Measurements from ENCODE around the gene BRD1. TPM values are rescaled to one million over a fixed set of nuclear protein-coding genes. Genes with fewer than 3 reads are reported as not detected.

BRD1 gene
- total RNA-seq, 1 donor from 2014 or later = 14.9 TPM

DNA sequence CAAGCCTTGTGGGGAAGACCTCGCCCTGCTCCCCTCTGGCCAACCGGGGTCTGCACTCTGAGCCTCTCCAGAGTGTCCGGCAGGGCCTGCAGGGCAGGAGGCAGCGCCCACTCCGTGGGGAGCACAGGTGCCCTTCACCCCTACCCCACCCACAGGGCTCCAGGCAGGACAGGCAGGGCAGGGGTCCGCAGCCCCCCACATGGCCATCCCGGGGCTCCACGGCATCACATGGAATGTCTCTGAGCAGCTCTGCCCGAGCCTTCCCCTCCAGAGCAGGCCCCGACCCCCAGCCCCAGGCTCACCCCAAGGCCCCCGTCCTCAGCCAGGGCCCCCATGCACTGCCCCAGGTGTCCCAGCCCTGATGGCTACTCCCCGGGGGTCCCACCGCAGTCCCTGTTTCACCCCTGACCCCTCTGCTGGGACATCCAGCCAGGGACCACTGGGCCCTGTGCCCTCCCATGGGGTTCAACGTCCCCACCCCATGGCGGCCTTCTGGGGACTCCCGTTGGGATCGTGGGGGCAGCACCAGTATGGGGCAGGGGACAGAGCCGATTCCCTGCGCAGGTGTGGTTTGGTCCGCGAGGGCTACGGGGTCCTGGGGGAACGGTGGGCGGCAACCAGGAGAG, 77.7 kb downstream of the BRD1 start:
- H3K27ac ChIP-seq (replicated peaks) = no peak overlapping the region
- DNase-seq = no peak
- no peaks in the 10 kb centered on the region for H3K36me3 ChIP-seq
- TF ChIP-seq CTCF (IDR thresholded peaks at IDR 0.05; ENCODE audit: borderline replicate concordance) = no peak
- peaks cover 64% of the 10 kb centered on the region for H3K27me3 ChIP-seq (ENCODE audit: low read depth)
- no peak overlapping the region for H3K4me3 ChIP-seq
- peaks cover 35% of the 10 kb centered on the region for H3K9me3 ChIP-seq (replicated peaks)
- intact Hi-C loops (cut with micrococcal nuclease) = no loop called here
- no peaks in the 10 kb centered on the region for H3K4me1 ChIP-seq

DNA sequence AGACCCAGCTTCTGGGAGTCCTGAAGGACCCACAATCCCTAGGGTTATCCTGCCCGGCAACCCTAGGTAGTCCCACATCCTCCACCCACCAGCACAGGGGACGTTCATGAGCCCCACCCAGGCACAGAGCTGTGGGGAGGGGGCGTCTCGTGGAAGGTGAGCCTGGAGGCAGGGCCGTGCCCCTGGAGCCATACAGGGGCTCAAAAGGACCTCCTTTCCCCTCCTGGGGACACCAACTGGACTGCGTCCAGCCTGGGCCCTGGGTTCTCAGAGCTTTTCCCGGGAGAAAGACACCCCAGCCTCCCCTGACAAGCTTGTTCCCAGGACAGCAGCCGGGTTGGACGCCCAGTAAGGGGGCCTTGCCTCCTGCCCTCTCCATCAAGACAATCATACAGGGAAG, 78.4 kb downstream of the BRD1 start:
- no peak for DNase-seq

DNA sequence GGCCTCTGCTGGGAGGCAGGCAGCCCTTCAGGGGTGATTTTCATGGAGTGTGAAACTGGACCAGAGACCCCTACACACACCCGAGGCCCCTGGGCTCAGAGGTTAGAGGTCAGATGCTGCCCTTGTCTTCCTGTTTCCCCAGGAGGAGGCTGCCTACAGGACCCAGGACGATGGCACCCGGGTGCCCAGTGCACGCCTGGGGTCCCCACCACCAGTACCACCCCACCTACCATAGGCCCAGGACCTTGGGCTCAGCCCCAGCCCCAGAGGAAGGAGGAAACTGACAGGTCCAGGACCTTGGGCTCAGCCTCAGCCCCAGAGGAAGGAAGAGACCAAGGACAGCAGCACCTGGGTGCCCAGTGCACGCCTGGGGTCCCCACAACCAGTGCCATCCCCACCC, 79.2 kb downstream of the BRD1 start:
- no peak for DNase-seq
- Histone ChIP-seq H3K27me3 (ENCODE audit: low read depth) (peaks cover 50% of the 10 kb centered on the region), H3K9me3 (replicated peaks) (peaks cover 50% of the 10 kb centered on the region), H3K36me3 (no peaks in the 10 kb centered on the region), H3K4me1 (no peaks in the 10 kb centered on the region), H3K4me3 (no peak overlapping the region), H3K27ac (replicated peaks) (no peak overlapping the region)
- intact Hi-C loops (cut with micrococcal nuclease) = no loop called here
- TF ChIP-seq CTCF (IDR thresholded peaks at IDR 0.05; ENCODE audit: borderline replicate concordance) = no peak

More for the DNA sequence above, 78.4 kb downstream of the BRD1 start:
- peaks cover 57% of the 10 kb centered on the region for H3K27me3 ChIP-seq (ENCODE audit: low read depth)
- TF ChIP-seq CTCF (IDR thresholded peaks at IDR 0.05; ENCODE audit: borderline replicate concordance) = no peak
- no peak overlapping the region for H3K4me3 ChIP-seq
- H3K36me3 ChIP-seq = no peaks in the 10 kb centered on the region
- no peaks in the 10 kb centered on the region for H3K4me1 ChIP-seq
- intact Hi-C loops (cut with micrococcal nuclease) = no loop called here
- H3K9me3 ChIP-seq (replicated peaks) = peaks cover 43% of the 10 kb centered on the region
- H3K27ac ChIP-seq (replicated peaks) = no peak overlapping the region

- Histone ChIP-seq H3K4me3 (no peak overlapping the region), H3K27me3 (ENCODE audit: low read depth) (peaks cover 44% of the 10 kb centered on the region), H3K36me3 (no peaks in the 10 kb centered on the region), H3K4me1 (no peaks in the 10 kb centered on the region), H3K9me3 (replicated peaks) (peaks cover 58% of the 10 kb centered on the region), H3K27ac (replicated peaks) (no peak overlapping the region)
- no peak for TF ChIP-seq CTCF (IDR thresholded peaks at IDR 0.05; ENCODE audit: borderline replicate concordance)
- intact Hi-C loops (cut with micrococcal nuclease) = no loop called here
- no peak for DNase-seq
Measured at GRCh38 chr22:49747716-49748115, 80.0 kb downstream of the BRD1 start.

DNA sequence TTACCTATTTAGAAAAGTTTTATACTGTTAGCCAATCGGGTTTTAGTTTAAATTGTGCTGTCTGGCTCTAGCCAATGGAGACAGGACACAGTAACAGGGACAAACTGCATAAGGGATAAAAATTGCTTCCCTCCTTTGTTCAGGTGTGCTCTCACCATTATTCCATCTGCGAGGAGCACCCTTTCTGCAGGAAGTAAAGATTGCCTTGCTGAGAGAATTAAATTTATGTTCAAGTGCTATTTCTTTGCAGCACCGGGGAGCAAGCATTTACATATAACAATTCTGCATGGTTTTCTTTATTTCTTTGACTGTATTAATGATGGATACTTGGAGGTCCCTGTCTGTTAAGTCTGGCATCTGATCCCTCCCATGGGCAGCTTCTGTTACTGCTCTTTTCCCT, 80.5 kb downstream of the BRD1 start:
- Histone ChIP-seq H3K36me3 (no peaks in the 10 kb centered on the region), H3K4me1 (no peaks in the 10 kb centered on the region), H3K27ac (replicated peaks) (no peak overlapping the region), H3K27me3 (ENCODE audit: low read depth) (peaks cover 40% of the 10 kb centered on the region), H3K4me3 (no peak overlapping the region), H3K9me3 (replicated peaks) (peaks cover 60% of the 10 kb centered on the region)
- DNase-seq = no peak
- no peak for TF ChIP-seq CTCF (IDR thresholded peaks at IDR 0.05; ENCODE audit: borderline replicate concordance)
- intact Hi-C loops (cut with micrococcal nuclease) = no loop called here

All from left ventricle myocardium inferior (tissue), 1 donor.